ENCODE data around the gene ARID3A. TPM values are rescaled to one million over a fixed set of nuclear protein-coding genes. Genes with fewer than 3 reads are reported as not detected.
"Not testable (repeated sequence)": the region's sequence is repeated elsewhere in the genome, so short reads cannot be mapped to it uniquely, and the experiment has no call there.

ARID3A gene
- total RNA-seq, 1 donor from 2014 or later = 5.7 TPM

DNA sequence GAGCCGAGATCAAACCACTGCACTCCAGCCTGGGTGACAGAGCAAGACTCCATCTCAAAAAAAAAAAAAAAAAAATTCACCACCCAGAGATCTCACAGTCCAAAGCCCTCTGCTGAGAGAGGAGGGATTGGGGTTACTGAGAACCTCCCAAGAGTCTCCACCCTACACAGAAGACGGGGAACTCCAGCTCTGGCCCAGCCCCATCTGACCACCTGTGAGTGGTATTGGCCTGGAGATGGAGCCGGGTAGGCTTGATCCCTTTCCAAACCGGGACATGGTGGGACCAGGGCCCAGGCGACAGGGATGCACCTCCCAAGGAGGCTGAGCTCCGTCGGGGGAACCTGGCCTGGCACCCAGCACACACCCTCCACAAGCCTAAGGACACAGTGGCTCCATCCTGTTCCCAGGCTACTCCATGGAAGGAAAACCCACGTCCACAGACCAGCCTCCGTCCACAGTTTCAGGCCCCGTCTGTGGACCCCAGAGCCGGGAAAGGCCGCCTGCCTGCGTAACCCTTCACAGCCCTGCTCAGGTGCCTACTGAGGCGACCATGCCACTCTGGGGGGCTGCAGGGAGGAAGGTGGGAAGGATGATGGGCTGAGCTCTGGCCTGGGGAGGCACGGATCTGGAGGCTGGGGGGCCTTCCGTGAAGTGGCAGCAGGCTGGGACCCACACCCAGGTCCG lies 93.2 kb downstream of the ARID3A start:
- no peak for DNase-seq
- intact Hi-C loops (cut with micrococcal nuclease) = no loop called here
- ATAC-seq = no peak

DNA sequence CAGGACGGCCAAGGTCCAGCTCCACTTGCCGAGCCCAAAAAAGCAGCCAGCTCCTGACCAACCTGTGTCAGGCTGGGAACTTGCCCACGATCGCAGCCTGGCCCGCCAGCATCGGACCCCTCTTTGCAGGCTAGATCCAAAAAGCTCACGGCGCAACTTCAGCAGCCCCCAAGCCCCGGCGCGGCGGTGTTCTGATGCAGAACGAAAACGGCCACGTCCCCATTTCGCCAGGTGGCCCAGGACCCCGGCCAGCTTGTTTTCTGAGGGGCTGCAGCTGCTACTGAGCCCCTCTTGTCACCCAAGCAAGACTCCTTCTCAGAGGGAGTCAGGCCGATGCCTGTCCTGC lies 93.8 kb downstream of the ARID3A start:
- no peak for DNase-seq
- intact Hi-C loops (cut with micrococcal nuclease) = no loop called here

DNA sequence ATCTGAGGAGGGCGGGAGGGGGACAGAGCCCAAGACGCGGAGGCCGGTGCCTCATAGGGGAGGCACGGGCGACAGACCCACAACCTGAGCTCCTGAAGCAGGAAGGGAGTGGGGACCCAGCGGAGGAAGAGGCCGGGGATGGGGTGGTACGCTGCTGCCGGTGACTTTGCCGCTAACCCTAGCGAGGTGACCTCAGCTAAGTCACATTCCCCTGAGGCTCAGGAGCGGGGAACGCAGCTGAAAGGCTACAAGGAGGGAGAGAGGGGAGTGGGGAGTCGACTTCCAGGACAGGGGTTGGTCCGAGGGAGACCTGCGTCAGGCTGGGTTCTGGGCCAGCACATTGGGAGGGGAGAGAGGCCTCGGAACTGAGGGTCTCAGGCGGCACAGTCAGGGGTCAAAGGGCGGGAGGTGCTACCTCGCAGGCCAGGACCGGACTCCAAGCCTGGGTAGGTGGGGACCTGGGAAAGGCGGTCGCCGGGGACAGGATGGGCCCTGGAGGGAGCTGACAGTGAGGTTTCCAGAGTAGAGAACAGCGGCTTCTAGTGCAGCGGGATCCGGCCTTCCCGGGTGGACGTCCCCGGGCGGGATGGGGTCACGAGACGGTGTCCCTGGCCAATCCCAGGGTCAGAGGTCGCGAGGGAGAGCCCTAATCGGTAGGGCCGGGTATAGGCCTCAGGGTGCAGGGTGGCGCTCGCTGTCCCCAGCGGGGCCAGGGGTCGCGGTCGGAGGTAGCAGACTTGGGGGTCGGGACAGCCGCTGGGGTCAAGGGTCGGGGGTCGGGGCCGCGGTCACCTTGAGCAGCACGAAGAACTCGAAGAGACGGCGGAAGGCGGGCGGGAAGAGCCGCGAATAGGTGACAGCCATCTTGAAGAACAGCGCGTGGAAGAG lies 94.4 kb downstream of the ARID3A start:
- ATAC-seq (no peak), DNase-seq (peak; percentile 57)
- intact Hi-C loops (cut with micrococcal nuclease) = no loop called here

More for the DNA sequence above, 93.8 kb downstream of the ARID3A start:
- ATAC-seq = no peak

DNA sequence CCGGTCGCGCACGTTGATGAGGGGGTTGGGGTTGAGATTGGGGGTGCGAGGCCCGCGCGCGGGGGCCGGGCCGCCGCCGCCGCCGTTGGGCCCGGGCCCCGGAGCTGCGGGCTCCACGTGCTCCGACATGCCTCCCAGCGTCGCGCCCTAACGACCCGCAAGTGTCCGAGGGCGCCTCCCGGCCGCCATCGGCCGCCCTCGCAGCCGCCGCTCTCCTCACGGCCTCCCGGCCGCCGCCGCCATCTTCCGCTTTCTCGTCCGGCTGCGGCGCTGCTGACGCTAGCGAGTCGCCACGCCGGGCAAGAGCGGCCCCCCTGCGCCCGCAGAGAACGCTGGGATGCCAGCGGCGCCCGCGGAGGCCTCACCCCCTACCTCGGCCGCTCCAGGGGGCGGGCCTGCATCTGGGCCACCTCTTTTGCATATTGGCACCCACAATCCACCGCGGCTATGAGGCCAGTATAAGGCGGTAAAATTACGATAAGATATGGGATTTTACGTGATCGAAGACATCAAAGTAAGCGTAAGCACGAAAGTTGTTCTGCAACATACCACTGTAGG lies 95.1 kb downstream of the ARID3A start, which contains the start of gene TMEM259:
TSS of gene TMEM259 (minus strand) at position 256 of the 558 bp plus-strand sequence. CDS start at position 129, 127 bp downstream.
- DNase-seq (peak; percentile 99), ATAC-seq (peak; percentile 91)
- intact Hi-C loops (cut with micrococcal nuclease) = no loop called here

DNA sequence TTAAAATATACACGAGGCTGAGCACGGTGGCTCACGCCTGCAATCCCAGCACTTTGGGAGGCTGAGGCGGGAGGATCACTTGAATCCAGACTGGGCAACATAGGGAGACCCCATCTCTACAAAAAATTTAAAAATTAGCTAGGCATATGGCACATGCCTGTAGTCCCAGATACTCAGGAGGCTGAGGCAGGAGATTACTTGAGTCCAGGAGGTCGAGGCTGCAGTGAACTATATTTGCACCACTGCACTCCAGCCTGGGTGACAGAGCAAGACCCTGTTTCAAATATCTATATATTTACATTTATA lies 98.0 kb downstream of the ARID3A start:
- DNase-seq; ATAC-seq; intact Hi-C loops (cut with micrococcal nuclease): not testable (repeated sequence)

DNA sequence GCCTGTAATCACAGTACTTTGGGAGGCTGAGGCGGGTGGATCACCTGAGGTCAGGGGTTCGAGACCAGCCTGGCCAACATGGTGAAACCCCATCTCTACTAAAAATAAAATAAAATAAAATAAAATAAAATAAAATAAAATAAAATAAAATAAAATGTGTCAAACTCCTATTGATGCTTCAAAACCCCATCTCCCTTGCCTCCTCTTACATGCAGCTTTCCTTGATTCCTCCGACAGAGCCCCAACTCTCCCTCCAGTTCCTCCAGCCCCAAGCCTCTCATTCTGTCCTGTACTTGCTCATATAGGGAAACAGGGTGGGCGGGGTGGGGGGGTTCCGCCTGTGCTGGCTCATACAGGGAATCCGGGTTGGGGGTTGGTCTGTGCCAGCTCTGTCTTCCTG lies 99.2 kb downstream of the ARID3A start:
- ATAC-seq; intact Hi-C loops (cut with micrococcal nuclease); DNase-seq: not testable (repeated sequence)

Other genes with a start within 250 kb of the ARID3A start
- gene FSTL3, start 249.6 kb upstream of the ARID3A start, total RNA-seq = 24.6 TPM
- not detected for gene PRSS57, start 230.6 kb upstream of the ARID3A start, total RNA-seq
- gene PALM, start 217.1 kb upstream of the ARID3A start, total RNA-seq = 30.1 TPM
- gene MISP, start 174.9 kb upstream of the ARID3A start, total RNA-seq = not detected
- 58.1 TPM for gene PTBP1, start 128.6 kb upstream of the ARID3A start, total RNA-seq
- not detected for gene PLPPR3, start 104.1 kb upstream of the ARID3A start, total RNA-seq
- gene AZU1, start 98.2 kb upstream of the ARID3A start, total RNA-seq = not detected
- not detected for gene PRTN3, start 85.0 kb upstream of the ARID3A start, total RNA-seq
- gene ELANE, start 73.7 kb upstream of the ARID3A start, total RNA-seq = 1.5 TPM
- 252 TPM for gene CFD, start 66.4 kb upstream of the ARID3A start, total RNA-seq
- gene MED16, start 32.8 kb upstream of the ARID3A start, total RNA-seq = 23.7 TPM
- gene RNU6-9, start 32.6 kb upstream of the ARID3A start, total RNA-seq = not detected
- gene R3HDM4, start 12.8 kb upstream of the ARID3A start, total RNA-seq = 20.0 TPM
- not detected for gene KISS1R, start 8.7 kb upstream of the ARID3A start, total RNA-seq
- gene WDR18, start 58.3 kb downstream of the ARID3A start, total RNA-seq = 20.4 TPM
- gene GRIN3B, start 74.4 kb downstream of the ARID3A start, total RNA-seq = not detected
- gene TMEM259, start 95.1 kb downstream of the ARID3A start, total RNA-seq = 122 TPM
- not detected for gene RNU6-2, start 95.5 kb downstream of the ARID3A start, total RNA-seq
- gene CNN2, start 100.6 kb downstream of the ARID3A start, total RNA-seq = 94.0 TPM
- gene ABCA7, start 114.1 kb downstream of the ARID3A start, total RNA-seq = 9.4 TPM
- 6.0 TPM for gene ARHGAP45, start 141.1 kb downstream of the ARID3A start, total RNA-seq
- 148 TPM for gene POLR2E, start 169.3 kb downstream of the ARID3A start, total RNA-seq
- gene GPX4, start 178.0 kb downstream of the ARID3A start, total RNA-seq = 337 TPM
- 18.7 TPM for gene SBNO2, start 248.2 kb downstream of the ARID3A start, total RNA-seq